Testis (tissue), 3 donors: ENCODE data around the gene NLRP12. TPM values are rescaled to one million over a fixed set of nuclear protein-coding genes. Genes with fewer than 3 reads are reported as not detected.

Experiments used
- DNase-seq: peaks from one replicate; pipeline ENCODE4 v3.0.0-alpha.2; 2019
- H3K27ac ChIP-seq, 2 donors: fragments of 200-600 bp; sonication (generic); one replicate each; pipeline ENCODE4 v1.5.1; 2019
- H3K27me3 ChIP-seq: fragments of 200-600 bp; sonication (generic); one replicate; pipeline ENCODE4 v1.5.1; 2019
- H3K36me3 ChIP-seq: fragments of 200-600 bp; sonication (generic); one replicate; pipeline ENCODE4 v1.5.1; 2017; ENCODE audit warnings: low read depth; ENCODE audit errors: missing control alignments
- H3K4me1 ChIP-seq: fragments of 200-600 bp; sonication (generic); one replicate; pipeline ENCODE4 v1.5.1; 2019
- H3K4me3 ChIP-seq, 2 donors: fragments of 200-600 bp; sonication (generic); one replicate each; pipeline ENCODE4 v1.5.1; 2017 to 2019
- H3K9me3 ChIP-seq: fragments of 200-600 bp; sonication (generic); one replicate; pipeline ENCODE4 v1.5.1; 2017
- POLR2A ChIP-seq: fragments of 450-650 bp; IDR thresholded peaks from one replicate; pipeline ENCODE4 v1.6.1; 2017; ENCODE audit warnings: antibody characterized with exemption, mild to moderate bottlenecking, moderate library complexity
- WGBS, 2 donors: methylation state at CpG; one replicate each; pipeline ENCODE4 v1.1.5; 2018; 5-methylcytosine and 5-hydroxymethylcytosine counted together
- intact Hi-C: fragments of 100-400 bp; cut with DNase I; formaldehyde crosslinking; loops from one replicate; pipeline ENCODE4 v1.15.1; 2023; ENCODE audit warnings: low total_unique reads
- polyA plus RNA-seq: library from polyadenylated mRNA; stranded (reverse); fragments of 350-450 nt; fragmentation: Illumina TruSeq; extraction: RNeasy Lipid Tissue Mini Kit (QIAGEN cat#74804); gene quantifications from one replicate; pipeline ENCODE4 v1.2.3, GENCODE V29; 2014; ENCODE audit warnings: low read depth, low replicate concordance; ENCODE audit not compliant: insufficient read depth
- total RNA-seq, 2 donors: library from RNA; depleted of rRNA; stranded (reverse); fragments of >200 nt; gene quantifications; one replicate each; pipeline ENCODE4 v1.2.3, GENCODE V29; 2016
- TF ChIP-seq, protein P1 (sequence below), 3 experiments: fragments of 450-650 bp in 2 of 3; fragments of 200-600 bp in 1 of 3; sonication (generic) in 1 of 3; IDR thresholded peaks; one replicate each; pipeline ENCODE4 v1.5.1; 2016 to 2019; ENCODE audit warnings: antibody characterized with exemption in 3 of 3, mild to moderate bottlenecking in 2 of 3, moderate library complexity in 1 of 3

NLRP12 gene
- total and polyA plus RNA-seq, 3 donors from 2014 or later, result 0.16 to 1.5 TPM; not detected in 1

DNA sequence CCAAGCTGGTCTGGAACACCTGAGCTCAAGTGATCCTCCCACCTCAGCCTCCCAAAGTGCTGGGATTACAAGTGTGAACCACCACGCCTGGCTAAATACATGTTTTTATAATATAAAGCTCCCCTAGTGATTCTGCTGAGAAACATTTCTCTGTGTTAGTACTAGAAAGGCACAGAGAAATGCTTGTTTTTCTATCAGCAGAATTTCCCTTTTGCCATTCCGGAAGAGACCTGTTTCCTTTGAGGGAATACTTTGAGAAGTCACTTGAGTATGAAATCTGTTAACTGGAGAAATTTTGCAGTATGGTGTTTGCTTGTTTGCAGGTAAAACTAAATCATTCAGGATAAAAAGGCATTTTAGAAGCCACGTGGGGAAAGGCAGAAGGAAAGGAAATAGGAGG is 4.4 kb upstream of the NLRP12 start:
- Histone ChIP-seq H3K9me3 (no peaks in the 10 kb centered on the region), H3K27ac (no peak overlapping the region), H3K36me3 (no peaks in the 10 kb centered on the region), H3K4me3 (no peak overlapping the region), H3K27me3 (no peaks in the 10 kb centered on the region), H3K4me1 (no peaks in the 10 kb centered on the region)
- DNase-seq, result no peak
- 77 to 83% methylated on average over 3 of the region's 3 CpGs for WGBS, 2 donors
- intact Hi-C loops, result no loop called here
- no peak for TF ChIP-seq POLR2A
- TF ChIP-seq, protein P1, sequence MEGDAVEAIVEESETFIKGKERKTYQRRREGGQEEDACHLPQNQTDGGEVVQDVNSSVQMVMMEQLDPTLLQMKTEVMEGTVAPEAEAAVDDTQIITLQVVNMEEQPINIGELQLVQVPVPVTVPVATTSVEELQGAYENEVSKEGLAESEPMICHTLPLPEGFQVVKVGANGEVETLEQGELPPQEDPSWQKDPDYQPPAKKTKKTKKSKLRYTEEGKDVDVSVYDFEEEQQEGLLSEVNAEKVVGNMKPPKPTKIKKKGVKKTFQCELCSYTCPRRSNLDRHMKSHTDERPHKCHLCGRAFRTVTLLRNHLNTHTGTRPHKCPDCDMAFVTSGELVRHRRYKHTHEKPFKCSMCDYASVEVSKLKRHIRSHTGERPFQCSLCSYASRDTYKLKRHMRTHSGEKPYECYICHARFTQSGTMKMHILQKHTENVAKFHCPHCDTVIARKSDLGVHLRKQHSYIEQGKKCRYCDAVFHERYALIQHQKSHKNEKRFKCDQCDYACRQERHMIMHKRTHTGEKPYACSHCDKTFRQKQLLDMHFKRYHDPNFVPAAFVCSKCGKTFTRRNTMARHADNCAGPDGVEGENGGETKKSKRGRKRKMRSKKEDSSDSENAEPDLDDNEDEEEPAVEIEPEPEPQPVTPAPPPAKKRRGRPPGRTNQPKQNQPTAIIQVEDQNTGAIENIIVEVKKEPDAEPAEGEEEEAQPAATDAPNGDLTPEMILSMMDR (IDR thresholded peaks at IDR 0.05), result no peak

DNA sequence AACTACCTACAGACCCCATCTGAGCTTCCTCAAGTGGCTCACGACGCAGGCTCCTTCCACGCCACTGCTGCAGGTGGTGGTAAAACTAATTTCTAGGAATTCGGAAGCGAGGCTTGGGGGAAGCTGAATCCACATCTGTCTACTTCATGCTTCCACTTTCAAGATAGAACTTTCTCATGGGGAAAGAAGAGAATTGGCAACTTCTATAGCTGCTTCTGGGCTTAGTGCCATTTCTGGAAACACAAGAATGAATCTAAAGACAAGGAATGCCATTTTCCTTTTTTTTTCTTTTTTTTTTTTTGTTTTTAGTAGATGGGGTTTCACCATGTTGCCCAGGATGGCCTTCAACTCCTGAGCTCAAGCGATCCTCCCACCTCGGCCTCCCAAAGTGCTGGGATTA is 2.8 kb upstream of the NLRP12 start:
- no peaks in the 10 kb centered on the region for H3K27me3 ChIP-seq
- H3K9me3 ChIP-seq, result no peaks in the 10 kb centered on the region
- 60 to 77% methylated on average over 7 of the region's 7 CpGs for WGBS, 2 donors
- H3K36me3 ChIP-seq, result no peaks in the 10 kb centered on the region
- no peak overlapping the region for H3K4me3 ChIP-seq
- no peak overlapping the region for H3K27ac ChIP-seq
- H3K4me1 ChIP-seq, result no peaks in the 10 kb centered on the region
- intact Hi-C loops, result no loop called here
- no peak for TF ChIP-seq POLR2A
- TF ChIP-seq, protein P1 (IDR thresholded peaks at IDR 0.05), result no peak
- DNase-seq, result no peak

DNA sequence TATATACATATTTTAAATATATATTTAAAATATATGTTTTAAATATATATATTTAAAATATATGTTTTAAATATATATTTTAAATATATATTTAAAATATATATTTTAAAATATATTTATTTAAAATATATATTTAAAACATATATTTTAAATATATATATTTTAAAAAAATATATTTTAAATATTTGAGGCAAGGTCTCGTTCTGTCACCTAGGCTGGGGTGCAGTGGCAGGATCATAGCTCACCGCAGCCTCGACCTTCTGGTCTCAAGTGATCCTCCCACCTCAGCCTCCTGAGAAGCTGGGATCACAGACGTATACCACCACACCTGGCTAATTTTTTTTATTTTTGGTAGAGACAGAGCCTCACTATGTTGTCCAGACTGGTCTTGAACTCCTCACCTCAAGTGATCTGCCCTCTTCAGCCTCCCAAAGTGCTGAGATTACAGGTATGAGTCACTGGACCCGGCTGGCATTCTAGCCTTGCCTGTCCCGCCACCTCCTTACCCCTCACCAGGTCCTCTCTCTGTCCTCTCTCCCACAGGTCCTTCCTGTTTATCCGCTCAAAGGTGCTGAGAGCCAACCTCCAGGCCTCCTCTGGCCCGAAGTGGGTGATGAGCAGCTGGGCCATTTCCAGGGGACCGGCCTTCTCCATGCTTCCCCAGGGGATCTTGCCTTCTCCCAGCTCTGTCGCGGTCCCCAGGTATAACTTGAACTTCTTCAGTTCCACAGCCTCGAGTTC is 564 bp downstream of the NLRP12 start:
- no peaks in the 10 kb centered on the region for H3K4me1 ChIP-seq
- H3K27ac ChIP-seq, result no peak overlapping the region
- TF ChIP-seq POLR2A, result no peak
- TF ChIP-seq, protein P1 (IDR thresholded peaks at IDR 0.05), result no peak
- no peaks in the 10 kb centered on the region for H3K9me3 ChIP-seq
- WGBS, 2 donors, result 83 to 85% methylated on average over 12 of the region's 12 CpGs
- H3K27me3 ChIP-seq, result no peaks in the 10 kb centered on the region
- DNase-seq, result no peak
- H3K36me3 ChIP-seq, result no peaks in the 10 kb centered on the region
- intact Hi-C loops, result no loop called here
- no peak overlapping the region for H3K4me3 ChIP-seq

DNA sequence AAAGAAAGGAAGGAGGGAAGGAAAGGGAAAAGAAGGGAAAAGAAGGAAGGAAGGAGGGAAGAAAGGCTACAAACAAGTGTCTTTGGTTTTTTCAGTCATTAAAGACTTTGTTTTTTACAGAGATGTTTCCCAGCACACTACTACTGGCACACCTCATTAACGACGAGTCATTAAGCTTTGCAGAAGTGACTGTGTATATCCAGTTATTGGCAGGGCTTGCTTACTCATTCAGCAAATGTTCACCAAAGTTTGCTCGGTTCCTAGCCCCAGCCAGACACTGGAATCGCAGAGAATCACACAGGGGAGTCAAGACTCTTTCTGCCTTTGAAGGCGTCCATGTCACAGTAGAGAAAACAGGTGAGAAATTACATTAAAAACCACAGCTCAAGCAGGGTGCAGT is 4.3 kb downstream of the NLRP12 start:
- TF ChIP-seq POLR2A, result no peak
- TF ChIP-seq, protein P1 (IDR thresholded peaks at IDR 0.05), result no peak
- 65 to 72% methylated on average over 5 of the region's 5 CpGs for WGBS, 2 donors
- intact Hi-C loops, result no loop called here

DNA sequence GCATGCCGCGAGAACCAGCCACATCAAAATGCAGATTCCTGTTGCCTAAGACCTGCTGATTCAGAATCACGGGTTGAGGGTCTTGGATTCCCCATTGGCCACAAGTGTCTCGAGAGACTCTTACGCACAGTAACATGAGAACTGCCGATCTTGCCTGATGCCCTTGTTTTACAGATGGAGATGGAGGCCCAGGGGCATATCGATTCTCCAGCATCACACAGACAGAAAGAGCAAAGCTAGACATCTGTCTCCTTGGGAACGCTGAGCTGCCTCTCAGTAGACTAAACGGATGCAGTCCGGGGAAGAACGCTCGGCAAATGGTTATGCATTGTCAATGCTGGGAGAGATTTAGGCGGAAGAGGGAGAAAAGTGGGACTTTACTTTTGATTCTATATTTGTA is 5.4 kb downstream of the NLRP12 start:
- WGBS, 2 donors, result 51 to 76% methylated on average over 13 of the region's 13 CpGs

More for the DNA sequence above, 4.3 kb downstream of the NLRP12 start:
- Histone ChIP-seq H3K27ac (no peak overlapping the region), H3K4me3 (no peak overlapping the region), H3K9me3 (no peaks in the 10 kb centered on the region), H3K27me3 (no peaks in the 10 kb centered on the region), H3K36me3 (no peaks in the 10 kb centered on the region), H3K4me1 (no peaks in the 10 kb centered on the region)
- no peak for DNase-seq

More for the DNA sequence above, 5.4 kb downstream of the NLRP12 start:
- no peak for DNase-seq
- H3K27ac ChIP-seq, result no peak overlapping the region
- no peak overlapping the region for H3K4me3 ChIP-seq
- intact Hi-C loops, result no loop called here
- no peaks in the 10 kb centered on the region for H3K27me3 ChIP-seq
- no peaks in the 10 kb centered on the region for H3K9me3 ChIP-seq
- H3K4me1 ChIP-seq, result no peaks in the 10 kb centered on the region
- no peak for TF ChIP-seq POLR2A
- TF ChIP-seq, protein P1 (IDR thresholded peaks at IDR 0.05), result no peak
- H3K36me3 ChIP-seq, result no peaks in the 10 kb centered on the region
